K562 (cell line): ENCODE measurements around the gene ATP2A2.

Experiments used
- CREB1 ChIP-seq, 2 experiments: sonication (generic) in 1 of 2; formaldehyde crosslinking in 1 of 2; IDR thresholded peaks; 2 replicates each; pipeline versions ENCODE4 v1.6.1 to v1.8.0; 2012 to 2022; ENCODE audit warnings: inconsistent platforms in 1 of 2, mild to moderate bottlenecking in 1 of 2, missing genetic modification reagents in 1 of 2, moderate library complexity in 1 of 2
- CTCF ChIP-seq, 3 experiments: IDR thresholded peaks in 2 of 3; conservative IDR thresholded peaks in 1 of 3; 2 replicates each; pipeline ENCODE4 v1.5.1; 2011 to 2012; ENCODE audit warnings: low read length in 3 of 3, mild to moderate bottlenecking in 3 of 3, control low read depth in 2 of 3, improper control_type of control experiment in 1 of 3, inconsistent platforms in 1 of 3, low read depth in 1 of 3, mixed read lengths in 1 of 3, moderate library complexity in 1 of 3; ENCODE audit not compliant: insufficient read depth in 2 of 3
- FOXA1 ChIP-seq: fragments of 450-650 bp; IDR thresholded peaks from 2 replicates; pipeline ENCODE4 v1.6.1; 2016; ENCODE audit warnings: mild to moderate bottlenecking, borderline replicate concordance
- MTA2 ChIP-seq: fragments of 450-650 bp; IDR thresholded peaks from 2 replicates; pipeline ENCODE4 v1.6.1; 2016; ENCODE audit warnings: low read depth
- NR0B1 ChIP-seq: fragments of 450-650 bp; IDR thresholded peaks from one replicate; pipeline ENCODE4 v1.6.1; 2018; ENCODE audit warnings: mild to moderate bottlenecking, moderate library complexity; ENCODE audit not compliant: partially characterized antibody
- RREB1 ChIP-seq: fragments of 250-450 bp; sonication (Bioruptor Pico); IDR thresholded peaks from 2 replicates; pipeline ENCODE4 v1.4.0; 2020
- TCF7L2 ChIP-seq: fragments of 150-350 bp; IDR thresholded peaks from 2 replicates; pipeline ENCODE4 v1.6.1; 2016; ENCODE audit warnings: low read depth, mild to moderate bottlenecking, low read length, moderate library complexity
- USF1 ChIP-seq: sonication (generic); formaldehyde crosslinking; IDR thresholded peaks from 2 replicates; pipeline ENCODE4 v1.9.0; 2022; ENCODE audit warnings: mild to moderate bottlenecking, missing genetic modification reagents
- ZNF174 ChIP-seq: fragments of 250-450 bp; sonication (Bioruptor Pico); IDR thresholded peaks from 2 replicates; pipeline ENCODE4 v1.4.0; 2020; ENCODE audit warnings: mild to moderate bottlenecking

GRCh38 chr12:110310763-110311162, 29.7 kb downstream of the ATP2A2 start:
- no peak for TF ChIP-seq RREB1 (CRISPR knock-in tag)
- TF ChIP-seq CTCF (IDR thresholded peaks at IDR 0.05 in 2 of 3, conservative IDR thresholded peaks at IDR 0.05 in 1 of 3; ENCODE audit: insufficient read depth in 2 of 3, low read depth in 1 of 3, low read length in 3 of 3), result no peak
- TF ChIP-seq TCF7L2, result no peak
- no peak for TF ChIP-seq USF1
- no peak for TF ChIP-seq FOXA1
- no peak for TF ChIP-seq ZNF174 (CRISPR knock-in tag)
- no peak for TF ChIP-seq MTA2
- TF ChIP-seq NR0B1, result no peak
- TF ChIP-seq CREB1 (IDR thresholded peaks at IDR 0.05), result no peak
- TF ChIP-seq CREB1 (CRISPR knock-in tag; IDR thresholded peaks at IDR 0.05), result no peak
